ENCODE measurements around the gene ARAP1.

- TF ChIP-seq CTCF (IDR thresholded peaks at IDR 0.05) (no peak), POLR2A (IDR thresholded peaks at IDR 0.05) (no peak), POLR2AphosphoS5 (IDR thresholded peaks at IDR 0.05) (no peak), EP300 (IDR thresholded peaks at IDR 0.05) (no peak)
These were observed 6.2 kb downstream of the ARAP1 start for GRCh38 chr11:72745925-72746550.

Measured in sigmoid colon (tissue), 4 donors.